K562 (cell line): Measurements from ENCODE around the gene RNASEH2A. TPM values are rescaled to one million over a fixed set of nuclear protein-coding genes. Genes with fewer than 3 reads are reported as not detected.

Experiments
- ARID2 ChIP-seq: fragments of 450-650 bp; IDR thresholded peaks from 2 replicates; pipeline ENCODE4 v1.6.1; 2017; ENCODE audit warnings: antibody characterized with exemption, mild to moderate bottlenecking
- ARNT ChIP-seq, 2 experiments: fragments of 450-650 bp; IDR thresholded peaks; 2 replicates each; pipeline ENCODE4 v1.6.1; 2016; ENCODE audit warnings: mild to moderate bottlenecking in 1 of 2
- BDP1 ChIP-seq: IDR thresholded peaks from 3 replicates; pipeline ENCODE4 v1.6.1; 2011; ENCODE audit not compliant: insufficient read length, insufficient read depth
- CC2D1A ChIP-seq: fragments of 450-650 bp; IDR thresholded peaks from 2 replicates; pipeline ENCODE4 v1.6.1; 2017; ENCODE audit warnings: mild to moderate bottlenecking
- CCAR2 ChIP-seq: fragments of 200-400 bp; formaldehyde crosslinking; IDR thresholded peaks from 2 replicates; pipeline ENCODE4 v1.6.1; 2017; ENCODE audit warnings: mild to moderate bottlenecking, low read depth, low read length
- HDAC3 ChIP-seq: fragments of 450-650 bp; IDR thresholded peaks from 2 replicates; pipeline ENCODE4 v1.6.1; 2018; ENCODE audit warnings: borderline replicate concordance, mild to moderate bottlenecking, moderate library complexity; ENCODE audit not compliant: partially characterized antibody
- HDAC6 ChIP-seq: IDR thresholded peaks from 2 replicates; pipeline ENCODE4 v1.6.1; 2012; ENCODE audit warnings: low read depth, mild to moderate bottlenecking, control low read depth, inconsistent platforms, low read length, moderate library complexity
- HDGF ChIP-seq: fragments of 450-650 bp; IDR thresholded peaks from 2 replicates; pipeline ENCODE4 v1.6.1; 2016
- HOXB6 ChIP-seq: fragments of 250-450 bp; sonication (Bioruptor Pico); IDR thresholded peaks from 2 replicates; pipeline ENCODE4 v1.5.1; 2022; ENCODE audit warnings: mild to moderate bottlenecking, borderline replicate concordance
- KAT7 ChIP-seq: sonication (generic); formaldehyde crosslinking; IDR thresholded peaks from 2 replicates; pipeline ENCODE4 v1.8.0; 2022; ENCODE audit warnings: missing genetic modification reagents, mild to moderate bottlenecking, borderline replicate concordance
- MAFK ChIP-seq: IDR thresholded peaks from 2 replicates; pipeline ENCODE4 v1.6.1; 2011; ENCODE audit warnings: low read length, improper control_type of control experiment
- NCOA4 ChIP-seq: fragments of 450-650 bp; IDR thresholded peaks from 2 replicates; pipeline ENCODE4 v1.6.1; 2018; ENCODE audit warnings: mild to moderate bottlenecking; ENCODE audit not compliant: partially characterized antibody
- NUFIP1 ChIP-seq: fragments of 450-650 bp; IDR thresholded peaks from 2 replicates; pipeline ENCODE4 v1.6.1; 2018; ENCODE audit not compliant: partially characterized antibody
- POLR2AphosphoS2 ChIP-seq: IDR thresholded peaks from 2 replicates; pipeline ENCODE4 v1.6.1; 2012; ENCODE audit warnings: low read length, improper control_type of control experiment
- RBBP5 ChIP-seq: fragments of 200-600 bp; sonication (generic); IDR thresholded peaks from 2 replicates; pipeline ENCODE4 v1.6.1; 2012; ENCODE audit warnings: borderline replicate concordance, mild to moderate bottlenecking, low read length, control low read depth, inconsistent platforms; ENCODE audit not compliant: insufficient read depth, poor library complexity, severe bottlenecking
- TCF7L2 ChIP-seq: fragments of 150-350 bp; IDR thresholded peaks from 2 replicates; pipeline ENCODE4 v1.6.1; 2016; ENCODE audit warnings: low read depth, mild to moderate bottlenecking, low read length, moderate library complexity
- TCFL5 ChIP-seq: fragments of 250-450 bp; sonication (Bioruptor Pico); conservative IDR thresholded peaks from 2 replicates; pipeline ENCODE4 v1.6.1; 2021; ENCODE audit warnings: mild to moderate bottlenecking, moderate library complexity, matching md5 sums
- TEAD1 ChIP-seq, 2 experiments: fragments of 450-650 bp in 1 of 2; sonication (generic) in 1 of 2; formaldehyde crosslinking; IDR thresholded peaks; 2 replicates each; pipeline versions ENCODE4 v1.4.0 to v1.8.0; 2020 to 2022; ENCODE audit warnings: mild to moderate bottlenecking in 2 of 2, missing genetic modification reagents in 1 of 2
- TEAD2 ChIP-seq: fragments of 450-650 bp; IDR thresholded peaks from 2 replicates; pipeline ENCODE4 v1.6.1; 2016; ENCODE audit warnings: missing genetic modification characterization, control low read depth, missing compliant biosample characterization
- TRIM24 ChIP-seq, 2 experiments: fragments of 450-650 bp; IDR thresholded peaks; 2 replicates each; pipeline ENCODE4 v1.6.1; 2016
- U2AF1 ChIP-seq: fragments of 200-400 bp; formaldehyde crosslinking; optimal IDR thresholded peaks from 2 replicates; pipeline ENCODE3; 2017; ENCODE audit warnings: mild to moderate bottlenecking, low read depth, low read length, moderate library complexity
- ZBED1 ChIP-seq: IDR thresholded peaks from 2 replicates; pipeline ENCODE4 v1.6.1; 2014
- ZFP30 ChIP-seq: fragments of 250-450 bp; sonication (Bioruptor Pico); IDR thresholded peaks from 2 replicates; pipeline ENCODE4 v1.8.0; 2022; ENCODE audit warnings: moderate library complexity, mild to moderate bottlenecking, inconsistent platforms, borderline replicate concordance
- ZNF146 ChIP-seq: IDR thresholded peaks from one replicate; pipeline ENCODE4 v1.6.1; 2018; ENCODE audit warnings: missing compliant biosample characterization; ENCODE audit not compliant: unreplicated experiment
- ZNF217 ChIP-seq: sonication (generic); formaldehyde crosslinking; IDR thresholded peaks from 2 replicates; pipeline ENCODE4 v1.8.0; 2022; ENCODE audit warnings: mild to moderate bottlenecking, missing genetic modification reagents
- ZNF253 ChIP-seq: fragments of 250-450 bp; sonication (Bioruptor Pico); conservative IDR thresholded peaks from 2 replicates; pipeline ENCODE4 v1.6.1; 2021; ENCODE audit warnings: mild to moderate bottlenecking
- ZNF668 ChIP-seq: fragments of 250-450 bp; sonication (Bioruptor Pico); IDR thresholded peaks from 2 replicates; pipeline ENCODE4 v1.8.0; 2022; ENCODE audit warnings: mild to moderate bottlenecking, inconsistent platforms
- polyA plus RNA-seq, 8 experiments: library from polyadenylated mRNA; depleted of rRNA in 4 of 8; stranded (reverse) in 5 of 8; unstranded in 3 of 8; fragments of >200 nt; fragmentation: Nextera tagmentation in 2 of 8; fragmentation: Illumina TruSeq in 1 of 8; extraction: Ambion mirVana in 2 of 8; extraction: Trizol in 1 of 8; gene quantifications; 2 replicates each; pipeline versions ENCODE4 v1.2.1 to v1.2.3, GENCODE V29; 2011 to 2014; ENCODE audit warnings: inconsistent platforms in 1 of 8, missing spikeins in 1 of 8
- total RNA-seq, 7 experiments: library from RNA; depleted of rRNA in 6 of 7; stranded (reverse); fragments of >200 nt in 6 of 7; fragmentation: Illumina TruSeq in 2 of 7; extraction: Trizol in 2 of 7; gene quantifications; 2 replicates each; pipeline versions ENCODE4 v1.2.1 to v1.2.3, GENCODE V29; 2011 to 2021; ENCODE audit warnings: low replicate concordance in 1 of 7
- TF ChIP-seq, protein P1 (sequence below): fragments of 250-450 bp; sonication (Bioruptor Pico); IDR thresholded peaks from 2 replicates; pipeline ENCODE4 v1.8.0; 2022; ENCODE audit warnings: moderate library complexity, mild to moderate bottlenecking, inconsistent platforms
- TF ChIP-seq, protein P2 (sequence below): sonication (generic); formaldehyde crosslinking; IDR thresholded peaks from 2 replicates; pipeline ENCODE4 v1.8.0; 2022; ENCODE audit warnings: mild to moderate bottlenecking, low read depth, missing genetic modification reagents

RNASEH2A gene
- total and polyA plus RNA-seq, 9 of the 15 experiments (the other 6 are each of a cell fraction or from before 2014, with no cell fraction given), result 22.3 to 78.0 (median 61.7) TPM

DNA sequence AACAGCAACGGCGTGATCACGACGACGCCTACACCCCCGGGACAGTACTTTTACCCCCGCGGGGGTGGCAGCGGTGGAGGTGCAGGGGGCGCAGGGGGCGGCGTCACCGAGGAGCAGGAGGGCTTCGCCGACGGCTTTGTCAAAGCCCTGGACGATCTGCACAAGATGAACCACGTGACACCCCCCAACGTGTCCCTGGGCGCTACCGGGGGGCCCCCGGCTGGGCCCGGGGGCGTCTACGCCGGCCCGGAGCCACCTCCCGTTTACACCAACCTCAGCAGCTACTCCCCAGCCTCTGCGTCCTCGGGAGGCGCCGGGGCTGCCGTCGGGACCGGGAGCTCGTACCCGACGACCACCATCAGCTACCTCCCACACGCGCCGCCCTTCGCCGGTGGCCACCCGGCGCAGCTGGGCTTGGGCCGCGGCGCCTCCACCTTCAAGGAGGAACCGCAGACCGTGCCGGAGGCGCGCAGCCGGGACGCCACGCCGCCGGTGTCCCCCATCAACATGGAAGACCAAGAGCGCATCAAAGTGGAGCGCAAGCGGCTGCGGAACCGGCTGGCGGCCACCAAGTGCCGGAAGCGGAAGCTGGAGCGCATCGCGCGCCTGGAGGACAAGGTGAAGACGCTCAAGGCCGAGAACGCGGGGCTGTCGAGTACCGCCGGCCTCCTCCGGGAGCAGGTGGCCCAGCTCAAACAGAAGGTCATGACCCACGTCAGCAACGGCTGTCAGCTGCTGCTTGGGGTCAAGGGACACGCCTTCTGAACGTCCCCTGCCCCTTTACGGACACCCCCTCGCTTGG lies 14.1 kb upstream of the RNASEH2A start (continued):
- TF ChIP-seq MAFK (no peak), TCF7L2 (no peak), HDGF (no peak), NCOA4 (no peak), KAT7 (CRISPR knock-in tag) (peak; percentile 66; the same call in 1 of the 2 replicates), ZFP30 (CRISPR knock-in tag) (no peak), CCAR2 (no peak), ZBED1 (no peak), ARID2 (no peak), TRIM24 (IDR thresholded peaks at IDR 0.05) (no peak), ZNF253 (no peak), TEAD1 (CRISPR knock-in tag; IDR thresholded peaks at IDR 0.05) (no peak), HDAC3 (no peak), CC2D1A (no peak), HOXB6 (CRISPR knock-in tag) (no peak), TEAD2 (tag) (no peak), TCFL5 (CRISPR knock-in tag) (no peak), RBBP5 (peak; percentile 86), ARNT (IDR thresholded peaks at IDR 0.05) (no peak), U2AF1 (peak; percentile 95), ZNF217 (CRISPR knock-in tag) (no peak), HDAC6 (no peak), ZNF668 (CRISPR knock-in tag) (no peak), POLR2AphosphoS2 (no peak), NUFIP1 (no peak), BDP1 (no peak), ZNF146 (CRISPR knock-in tag) (no peak)
- TF ChIP-seq, protein P1, sequence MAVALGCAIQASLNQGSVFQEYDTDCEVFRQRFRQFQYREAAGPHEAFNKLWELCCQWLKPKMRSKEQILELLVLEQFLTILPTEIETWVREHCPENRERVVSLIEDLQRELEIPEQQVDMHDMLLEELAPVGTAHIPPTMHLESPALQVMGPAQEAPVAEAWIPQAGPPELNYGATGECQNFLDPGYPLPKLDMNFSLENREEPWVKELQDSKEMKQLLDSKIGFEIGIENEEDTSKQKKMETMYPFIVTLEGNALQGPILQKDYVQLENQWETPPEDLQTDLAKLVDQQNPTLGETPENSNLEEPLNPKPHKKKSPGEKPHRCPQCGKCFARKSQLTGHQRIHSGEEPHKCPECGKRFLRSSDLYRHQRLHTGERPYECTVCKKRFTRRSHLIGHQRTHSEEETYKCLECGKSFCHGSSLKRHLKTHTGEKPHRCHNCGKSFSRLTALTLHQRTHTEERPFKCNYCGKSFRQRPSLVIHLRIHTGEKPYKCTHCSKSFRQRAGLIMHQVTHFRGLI (CRISPR knock-in tag), result no peak
- TF ChIP-seq, protein P2, sequence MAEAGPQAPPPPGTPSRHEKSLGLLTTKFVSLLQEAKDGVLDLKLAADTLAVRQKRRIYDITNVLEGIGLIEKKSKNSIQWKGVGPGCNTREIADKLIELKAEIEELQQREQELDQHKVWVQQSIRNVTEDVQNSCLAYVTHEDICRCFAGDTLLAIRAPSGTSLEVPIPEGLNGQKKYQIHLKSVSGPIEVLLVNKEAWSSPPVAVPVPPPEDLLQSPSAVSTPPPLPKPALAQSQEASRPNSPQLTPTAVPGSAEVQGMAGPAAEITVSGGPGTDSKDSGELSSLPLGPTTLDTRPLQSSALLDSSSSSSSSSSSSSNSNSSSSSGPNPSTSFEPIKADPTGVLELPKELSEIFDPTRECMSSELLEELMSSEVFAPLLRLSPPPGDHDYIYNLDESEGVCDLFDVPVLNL (CRISPR knock-in tag), result 0 out of 2 replicates have a peak, but pooled peaks have one; percentile 29
